Lung (tissue), 16 donors: Measurements from ENCODE around the gene C1QTNF3. TPM values are rescaled to one million over a fixed set of nuclear protein-coding genes. Genes with fewer than 3 reads are reported as not detected.
"Not testable (repeated sequence)": the region's sequence is repeated elsewhere in the genome, so short reads cannot be mapped to it uniquely, and the experiment has no call there.

ENCODE experiments used
- ATAC-seq: fragments of 200-7000 bp; cut with Tn5 transposase; one replicate; pipeline ENCODE4 v1.9.1; 2020; ENCODE audit warnings: moderate number of reproducible peaks; ENCODE audit not compliant: insufficient read depth, low FRiP score
- DNase-seq, 3 donors: peaks; one replicate each; pipeline ENCODE4 v3.0.0-alpha.2; 2013 to 2017
- H3K27ac ChIP-seq, 2 donors: one replicate each; pipeline ENCODE4 v1.5.1; 2013; ENCODE audit warnings: mild to moderate bottlenecking in 2 of 2, moderate library complexity in 2 of 2, control low read depth in 1 of 2, inconsistent platforms in 1 of 2, low read depth in 1 of 2, low read length in 1 of 2
- H3K27me3 ChIP-seq, 3 donors: one replicate each; pipeline ENCODE4 v1.5.1; 2013; ENCODE audit warnings: low read length in 2 of 3; ENCODE audit not compliant: control insufficient read depth in 3 of 3, insufficient read depth in 3 of 3
- H3K36me3 ChIP-seq, 4 donors: one replicate each; pipeline ENCODE4 v1.5.1; 2013; ENCODE audit warnings: low read length in 4 of 4, mild to moderate bottlenecking in 1 of 4, moderate library complexity in 1 of 4; ENCODE audit not compliant: control insufficient read depth in 4 of 4, insufficient read depth in 4 of 4
- H3K4me1 ChIP-seq, 5 donors: one replicate each; pipeline ENCODE4 v1.5.1; 2013; ENCODE audit warnings: low read length in 5 of 5, mild to moderate bottlenecking in 2 of 5, moderate library complexity in 1 of 5; ENCODE audit not compliant: control insufficient read depth in 5 of 5, insufficient read depth in 5 of 5
- H3K4me3 ChIP-seq: one replicate; pipeline ENCODE4 v1.5.1; 2013; ENCODE audit warnings: mild to moderate bottlenecking, control low read depth, moderate library complexity
- H3K9ac ChIP-seq, 2 donors: one replicate each; pipeline ENCODE4 v1.5.1; 2013; ENCODE audit warnings: low read length in 2 of 2, control low read depth in 1 of 2; ENCODE audit not compliant: insufficient read depth in 1 of 2
- H3K9me3 ChIP-seq, 4 donors: one replicate each; pipeline ENCODE4 v1.5.1; 2013; ENCODE audit warnings: low read length in 3 of 4, mild to moderate bottlenecking in 1 of 4, moderate library complexity in 1 of 4; ENCODE audit not compliant: control insufficient read depth in 4 of 4, insufficient read depth in 3 of 4
- WGBS, 2 donors: extraction: QIAGEN DNeasy Blood & Tissue Kit; methylation state at CpG; one replicate each; pipeline ENCODE4 v1.1.7; 2013; 5-methylcytosine and 5-hydroxymethylcytosine counted together
- long read RNA-seq, 5 donors: transcript quantifications; one replicate each; lab custom pipeline, GENCODE V29; 2026
- polyA plus RNA-seq, 2 donors: library from polyadenylated mRNA; stranded (reverse); fragments of 200-250 nt; gene quantifications; one replicate each; pipeline ENCODE4 v1.2.1, GENCODE V29; 2013
- total RNA-seq, 2 donors: library from RNA; depleted of rRNA in 1 of 2; stranded (reverse); fragments of >200 nt in 1 of 2; gene quantifications; one replicate each; pipeline ENCODE4 v1.2.1, GENCODE V29; 2014 to 2021
- TF ChIP-seq, protein P1 (sequence below): IDR thresholded peaks from 2 replicates; pipeline ENCODE4 v1.5.1; 2012; ENCODE audit warnings: mild to moderate bottlenecking; ENCODE audit errors: control extremely low read depth, extremely low read depth
- donor health status: control.
- donor health status: control.
- donor health status: Bipolar disorder and iron deficiency.
- donor health status: healthy.
- donor health status: DM: yes; HTN: yes; CAD: no.

The C1QTNF3 gene, protein sequence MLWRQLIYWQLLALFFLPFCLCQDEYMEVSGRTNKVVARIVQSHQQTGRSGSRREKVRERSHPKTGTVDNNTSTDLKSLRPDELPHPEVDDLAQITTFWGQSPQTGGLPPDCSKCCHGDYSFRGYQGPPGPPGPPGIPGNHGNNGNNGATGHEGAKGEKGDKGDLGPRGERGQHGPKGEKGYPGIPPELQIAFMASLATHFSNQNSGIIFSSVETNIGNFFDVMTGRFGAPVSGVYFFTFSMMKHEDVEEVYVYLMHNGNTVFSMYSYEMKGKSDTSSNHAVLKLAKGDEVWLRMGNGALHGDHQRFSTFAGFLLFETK
- total RNA-seq (10 to 100 TPM in 1 of 2 donors, 1 to 10 TPM in 1; 2.7 to 20.3 TPM), polyA plus RNA-seq (1 to 10 TPM in 1 of 2 donors, under 1 TPM in 1; 0.92 to 5.1 TPM)
- long read RNA-seq, donor 1, partial matches to known transcripts, result 0 of 4 reads
- long read RNA-seq, donor 1, other reads (novel, unspliced or antisense), result 0 of 4 reads
- long read RNA-seq, donor 2, partial matches to known transcripts, result 0 of 1 reads
- long read RNA-seq, donor 2, other reads (novel, unspliced or antisense), result 0 of 1 reads
- long read RNA-seq, donor 3, partial matches to known transcripts, result 0 of 1 reads
- long read RNA-seq, donor 3, other reads (novel, unspliced or antisense), result 0 of 1 reads
- long read RNA-seq, donor 4, result 0 reads
- long read RNA-seq, donor 5, partial matches to known transcripts, result 0 of 7 reads
- long read RNA-seq, donor 5, other reads (novel, unspliced or antisense), result 0 of 7 reads

- Histone ChIP-seq H3K27me3 (peaks cover 0 to 2% (median 0%) of the 10 kb centered on the region in 3 donors), H3K4me3 (no peak within 1 kb of the TSS), H3K4me1 (peaks cover 4 to 43% (median 17%) of the 10 kb centered on the region in 5 donors), H3K36me3 (no peaks in the 10 kb centered on the region), H3K27ac (peak within 1 kb of the TSS in 1 of 2 donors; percentile 24), H3K9ac (no peak within 1 kb of the TSS), H3K9me3 (no peaks in the 10 kb centered on the region)
- TF ChIP-seq, protein P1, sequence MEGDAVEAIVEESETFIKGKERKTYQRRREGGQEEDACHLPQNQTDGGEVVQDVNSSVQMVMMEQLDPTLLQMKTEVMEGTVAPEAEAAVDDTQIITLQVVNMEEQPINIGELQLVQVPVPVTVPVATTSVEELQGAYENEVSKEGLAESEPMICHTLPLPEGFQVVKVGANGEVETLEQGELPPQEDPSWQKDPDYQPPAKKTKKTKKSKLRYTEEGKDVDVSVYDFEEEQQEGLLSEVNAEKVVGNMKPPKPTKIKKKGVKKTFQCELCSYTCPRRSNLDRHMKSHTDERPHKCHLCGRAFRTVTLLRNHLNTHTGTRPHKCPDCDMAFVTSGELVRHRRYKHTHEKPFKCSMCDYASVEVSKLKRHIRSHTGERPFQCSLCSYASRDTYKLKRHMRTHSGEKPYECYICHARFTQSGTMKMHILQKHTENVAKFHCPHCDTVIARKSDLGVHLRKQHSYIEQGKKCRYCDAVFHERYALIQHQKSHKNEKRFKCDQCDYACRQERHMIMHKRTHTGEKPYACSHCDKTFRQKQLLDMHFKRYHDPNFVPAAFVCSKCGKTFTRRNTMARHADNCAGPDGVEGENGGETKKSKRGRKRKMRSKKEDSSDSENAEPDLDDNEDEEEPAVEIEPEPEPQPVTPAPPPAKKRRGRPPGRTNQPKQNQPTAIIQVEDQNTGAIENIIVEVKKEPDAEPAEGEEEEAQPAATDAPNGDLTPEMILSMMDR, result no peak
- DNase-seq (peak; percentile 89 to 99 (median 98)), ATAC-seq (peak; percentile 8)
- 33 to 34% methylated on average over 10 of the region's 10 CpGs for WGBS, 2 donors
These were observed at the start of gene C1QTNF3 for GRCh38 chr5:34043099-34043876. Gene C1QTNF3 (minus strand): TSS chr5:34043213. CDS start chr5:34043125, 88 bp downstream.

DNA sequence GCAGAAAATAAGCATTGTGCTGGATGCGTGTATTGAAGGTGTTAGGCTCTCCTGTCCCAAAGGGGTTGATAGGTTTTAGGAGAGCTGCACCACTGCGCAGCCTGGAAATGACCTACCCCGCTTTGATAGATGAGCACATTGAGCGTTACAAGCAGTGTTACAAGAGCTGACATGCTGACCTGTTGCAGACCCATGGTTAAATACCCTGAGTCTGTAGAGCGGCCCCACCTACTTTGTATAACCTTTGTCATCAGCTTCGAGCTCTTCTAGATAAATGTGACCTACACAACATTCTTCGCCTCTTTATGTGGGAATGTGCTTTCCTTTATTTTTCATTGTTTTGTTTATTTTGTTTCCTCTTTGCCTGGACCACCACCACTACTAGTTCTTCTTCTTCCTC, 48.0 kb upstream of the C1QTNF3 start:
- not testable (repeated sequence) for H3K9me3 ChIP-seq, DNase-seq, H3K27me3 ChIP-seq, ATAC-seq, H3K4me1 ChIP-seq, H3K36me3 ChIP-seq, H3K4me3 ChIP-seq, H3K27ac ChIP-seq, H3K9ac ChIP-seq
- 94 to 98% methylated on average over 7 of the region's 7 CpGs for WGBS, 2 donors

- not testable (repeated sequence) for H3K4me1 ChIP-seq, H3K9ac ChIP-seq, H3K4me3 ChIP-seq, ATAC-seq, H3K36me3 ChIP-seq, H3K9me3 ChIP-seq, H3K27me3 ChIP-seq, H3K27ac ChIP-seq, DNase-seq
- 82 to 94% methylated on average over 2 of the region's 3 CpGs for WGBS, 2 donors
These were observed 46.8 kb upstream of the C1QTNF3 start for GRCh38 chr5:34089802-34090201.

- not testable (repeated sequence) for H3K9me3 ChIP-seq, H3K9ac ChIP-seq, H3K4me1 ChIP-seq, H3K27ac ChIP-seq, H3K4me3 ChIP-seq, H3K27me3 ChIP-seq, ATAC-seq, H3K36me3 ChIP-seq
- 85 to 98% methylated on average over 2 of the region's 3 CpGs for WGBS, 2 donors
- peak in 1 of 3 donors; percentile 4 for DNase-seq
These were observed 44.7 kb upstream of the C1QTNF3 start for GRCh38 chr5:34087728-34088127.

DNA sequence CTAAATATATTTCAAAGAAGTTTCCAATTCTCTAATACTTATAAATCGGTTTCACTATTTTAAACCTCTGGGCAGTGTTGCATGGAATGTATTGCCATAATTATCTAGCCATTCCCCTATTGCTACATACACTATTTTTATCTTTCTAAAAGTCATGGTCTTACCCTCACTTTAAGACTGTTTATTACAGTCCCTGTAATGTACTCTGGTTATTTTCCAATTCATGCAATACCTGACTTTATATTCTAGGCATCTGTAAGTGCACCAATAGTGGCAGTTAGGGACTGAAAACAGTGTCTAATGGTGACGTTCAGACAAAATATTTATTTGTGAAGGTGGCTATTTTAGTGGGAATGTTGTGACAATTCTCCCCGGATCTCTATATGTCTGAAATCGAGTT, 40.9 kb upstream of the C1QTNF3 start:
- H3K9ac ChIP-seq, DNase-seq, H3K27ac ChIP-seq, H3K4me3 ChIP-seq, ATAC-seq, H3K4me1 ChIP-seq, H3K9me3 ChIP-seq, H3K27me3 ChIP-seq, H3K36me3 ChIP-seq: not testable (repeated sequence)
- 73 to 78% methylated on average over 4 of the region's 4 CpGs for WGBS, 2 donors

DNA sequence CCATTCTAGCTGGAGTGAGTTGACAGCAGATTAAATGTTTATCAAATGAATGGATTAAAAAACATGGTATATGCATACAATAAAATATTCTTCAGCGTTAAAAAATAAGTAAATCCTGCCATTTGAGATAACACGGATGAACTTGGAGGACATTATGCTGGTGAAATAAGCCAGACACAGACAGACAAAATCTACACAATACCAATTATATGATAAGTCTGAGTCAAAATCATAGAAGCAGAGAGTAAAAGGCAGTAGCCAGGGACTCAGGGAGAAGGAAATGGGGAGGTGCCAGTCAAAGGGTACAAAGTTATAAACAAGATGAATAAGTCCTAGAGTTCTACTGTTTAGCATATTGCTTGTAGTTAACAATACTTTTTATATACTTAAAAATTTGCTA, 36.5 kb upstream of the C1QTNF3 start:
- 96 to 100% methylated on average over 2 of the region's 2 CpGs for WGBS, 2 donors
- not testable (repeated sequence) for DNase-seq, ATAC-seq

GRCh38 chr5:34077636-34078035, 34.6 kb upstream of the C1QTNF3 start:
- not testable (repeated sequence) for H3K36me3 ChIP-seq, ATAC-seq, H3K9ac ChIP-seq, H3K27me3 ChIP-seq, H3K9me3 ChIP-seq, H3K27ac ChIP-seq, DNase-seq, H3K4me3 ChIP-seq, H3K4me1 ChIP-seq
- WGBS, 2 donors, result 92 to 96% methylated on average over 2 of the region's 2 CpGs

More for the DNA sequence above, 36.5 kb upstream of the C1QTNF3 start:
- not testable (repeated sequence) for H3K4me1 ChIP-seq, H3K27me3 ChIP-seq, H3K27ac ChIP-seq, H3K36me3 ChIP-seq, H3K9me3 ChIP-seq, H3K9ac ChIP-seq, H3K4me3 ChIP-seq
